ENCODE results near the gene PCK1.

GRCh38 chr20:57573242-57573641 lies 12.3 kb downstream of the PCK1 start:
- TF ChIP-seq EZH2 (IDR thresholded peaks at IDR 0.05; ENCODE audit: insufficient read depth, poor library complexity, severe bottlenecking) (no peak), EZH2phosphoT487 (IDR thresholded peaks at IDR 0.05; ENCODE audit: insufficient read depth, low read depth) (no peak)

Data from GM23248 (cell line).